H1 (cell line): ENCODE results near the gene MMP27.

Experiments
- BRCA1 ChIP-seq: IDR thresholded peaks from 2 replicates; pipeline ENCODE4 v1.6.1; 2012; ENCODE audit warnings: low read depth, low read length, improper control_type of control experiment
- CEBPB ChIP-seq: IDR thresholded peaks from 2 replicates; pipeline ENCODE4 v1.6.1; 2012; ENCODE audit warnings: low read depth, low read length
- CTCF ChIP-seq, 3 experiments: IDR thresholded peaks; 1 replicate in 2 of 3; 2 replicates in 1 of 3; pipeline versions ENCODE4 v1.5.1 to v1.6.1; 2011; ENCODE audit warnings: low read length in 3 of 3, mild to moderate bottlenecking in 3 of 3, inconsistent platforms in 2 of 3, low read depth in 1 of 3, moderate library complexity in 1 of 3; ENCODE audit not compliant: insufficient read depth in 1 of 3; ENCODE audit errors: control extremely low read depth in 1 of 3
- EZH2 ChIP-seq: fragments of 200-600 bp; sonication (generic); IDR thresholded peaks from 2 replicates; pipeline ENCODE4 v1.7.1; 2012; ENCODE audit warnings: low read depth, mild to moderate bottlenecking, moderate library complexity, low read length, inconsistent platforms; ENCODE audit not compliant: severe bottlenecking
- POLR2A ChIP-seq, 2 experiments: IDR thresholded peaks; 1 replicate in 1 of 2; 2 replicates in 1 of 2; pipeline ENCODE4 v1.6.1; 2011; ENCODE audit warnings: low read depth in 2 of 2, low read length in 2 of 2, mild to moderate bottlenecking in 2 of 2; ENCODE audit errors: control extremely low read depth in 1 of 2
- RAD21 ChIP-seq, 2 experiments: IDR thresholded peaks in 1 of 2; conservative IDR thresholded peaks in 1 of 2; 2 replicates each; pipeline ENCODE4 v1.6.1; 2011; ENCODE audit warnings: low read depth in 2 of 2, low read length in 2 of 2, improper control_type of control experiment in 1 of 2, inconsistent platforms in 1 of 2, mild to moderate bottlenecking in 1 of 2, moderate library complexity in 1 of 2
- RFX5 ChIP-seq: IDR thresholded peaks from 2 replicates; pipeline ENCODE4 v1.6.1; 2011; ENCODE audit warnings: low read depth, low read length, improper control_type of control experiment, borderline replicate concordance
- SP1 ChIP-seq: IDR thresholded peaks from 2 replicates; pipeline ENCODE4 v1.6.1; 2011; ENCODE audit warnings: low read depth, low read length
- TF ChIP-seq, protein P1 (sequence below): IDR thresholded peaks from 2 replicates; pipeline ENCODE4 v1.6.1; 2011; ENCODE audit warnings: low read depth, mild to moderate bottlenecking, low read length; ENCODE audit not compliant: insufficient read depth

DNA sequence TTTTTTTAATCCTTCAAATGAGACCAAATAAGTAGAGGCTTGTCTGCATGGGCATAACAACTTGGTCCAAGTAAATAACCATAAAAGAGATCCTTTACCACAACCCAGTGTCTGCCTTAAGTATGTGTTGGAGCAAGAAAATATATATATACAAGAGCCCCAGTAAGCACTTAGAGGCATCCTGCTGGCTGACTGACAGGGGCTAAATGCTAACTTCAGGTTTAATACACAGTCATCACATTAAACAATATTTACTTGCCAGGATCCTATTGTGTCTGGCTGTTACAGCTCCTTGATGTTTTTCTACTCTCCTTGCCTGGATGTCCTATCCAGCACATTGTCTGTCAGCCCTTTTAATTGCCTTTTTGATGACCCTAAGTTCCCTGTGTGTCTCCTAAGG is 43.0 kb downstream of the MMP27 start:
- TF ChIP-seq, protein P1, sequence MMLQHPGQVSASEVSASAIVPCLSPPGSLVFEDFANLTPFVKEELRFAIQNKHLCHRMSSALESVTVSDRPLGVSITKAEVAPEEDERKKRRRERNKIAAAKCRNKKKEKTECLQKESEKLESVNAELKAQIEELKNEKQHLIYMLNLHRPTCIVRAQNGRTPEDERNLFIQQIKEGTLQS: no peak
- TF ChIP-seq EZH2 (no peak), POLR2A (IDR thresholded peaks at IDR 0.05; ENCODE audit: control extremely low read depth in 1 of 2, low read depth in 2 of 2, low read length in 2 of 2) (no peak), RAD21 (IDR thresholded peaks at IDR 0.05 in 1 of 2, conservative IDR thresholded peaks at IDR 0.05 in 1 of 2; ENCODE audit: low read depth in 2 of 2, low read length in 2 of 2) (no peak), CTCF (IDR thresholded peaks at IDR 0.05; ENCODE audit: control extremely low read depth in 1 of 3, insufficient read depth in 1 of 3, low read depth in 1 of 3, low read length in 3 of 3) (no peak), RFX5 (no peak), SP1 (no peak), BRCA1 (no peak), CEBPB (no peak)
